Activated T-cell treated with anti-CD3 and anti-CD28 coated beads, Interleukin-2, amount 50 U/mL, for 72 hours (primary cell): ENCODE data around the gene SYNDIG1. TPM values are rescaled to one million over a fixed set of nuclear protein-coding genes. Genes with fewer than 3 reads are reported as not detected.

Source experiments
- ATAC-seq, 2 donors: fragments of 150-1000 bp; cut with Tn5 transposase; replicated peaks in 1 of 2; 2 replicates each; pipeline ENCODE4 v1.10.0; 2021; ENCODE audit warnings: moderate library complexity in 2 of 2, mild to moderate bottlenecking in 1 of 2
- DNase-seq, 2 donors: peaks; one replicate each; pipeline ENCODE4 v3.0.0; 2021 to 2022; ENCODE audit warnings: mixed read lengths in 1 of 2
- H3K27ac Mint-ChIP-seq: one replicate; pipeline ENCODE4 v1.8.0; 2022; ENCODE audit warnings: mild to moderate bottlenecking, moderate library complexity, mixed read lengths
- H3K27me3 Mint-ChIP-seq: one replicate; pipeline ENCODE4 v1.8.0; 2022; ENCODE audit warnings: low read depth, mixed read lengths
- H3K36me3 Mint-ChIP-seq, 2 donors: one replicate each; pipeline ENCODE4 v1.8.0; 2022; ENCODE audit warnings: mixed read lengths in 2 of 2, mild to moderate bottlenecking in 1 of 2; ENCODE audit not compliant: insufficient read depth in 2 of 2
- H3K4me1 Mint-ChIP-seq: one replicate; pipeline ENCODE4 v1.8.0; 2022; ENCODE audit warnings: low read depth, mixed read lengths
- H3K4me3 Mint-ChIP-seq, 2 donors: one replicate each; pipeline ENCODE4 v1.8.0; 2022; ENCODE audit warnings: mild to moderate bottlenecking in 2 of 2, mixed read lengths in 2 of 2, moderate library complexity in 2 of 2
- H3K9me3 Mint-ChIP-seq, 2 donors: one replicate each; pipeline ENCODE4 v1.8.0; 2022; ENCODE audit warnings: mixed read lengths in 2 of 2
- total RNA-seq, 2 donors: library from RNA; stranded (reverse); gene quantifications; one replicate each; pipeline ENCODE4 v1.2.3, GENCODE V29; 2022

The SYNDIG1 gene
- total RNA-seq, 2 donors from 2014 or later: not detected

- H3K36me3 Mint-ChIP-seq: no peaks in the 10 kb centered on the region
Measured at GRCh38 chr20:24588725-24589340, 119.4 kb downstream of the SYNDIG1 start.

GRCh38 chr20:24589381-24589780, 120.0 kb downstream of the SYNDIG1 start:
- DNase-seq: no peak
- Mint-ChIP-seq H3K4me3 (no peak overlapping the region), H3K27me3 (no peaks in the 10 kb centered on the region), H3K27ac (no peak overlapping the region), H3K36me3 (no peaks in the 10 kb centered on the region), H3K4me1 (no peaks in the 10 kb centered on the region), H3K9me3 (no peaks in the 10 kb centered on the region)
- ATAC-seq: no peak

More at GRCh38 chr20:24588725-24589340, 119.4 kb downstream of the SYNDIG1 start:
- ATAC-seq (no peak), DNase-seq (no peak)
- Mint-ChIP-seq H3K4me3 (no peak overlapping the region), H3K27me3 (no peaks in the 10 kb centered on the region), H3K9me3 (no peaks in the 10 kb centered on the region), H3K27ac (no peak overlapping the region), H3K4me1 (no peaks in the 10 kb centered on the region)

GRCh38 chr20:24589815-24590177, 120.4 kb downstream of the SYNDIG1 start:
- ATAC-seq (no peak), DNase-seq (no peak)
- H3K36me3 Mint-ChIP-seq: no peaks in the 10 kb centered on the region
- no peak overlapping the region for H3K27ac Mint-ChIP-seq
- H3K4me3 Mint-ChIP-seq: no peak overlapping the region
- H3K4me1 Mint-ChIP-seq: no peaks in the 10 kb centered on the region
- H3K27me3 Mint-ChIP-seq: no peaks in the 10 kb centered on the region
- no peaks in the 10 kb centered on the region for H3K9me3 Mint-ChIP-seq

- Mint-ChIP-seq H3K27me3 (no peaks in the 10 kb centered on the region), H3K36me3 (no peaks in the 10 kb centered on the region), H3K4me3 (no peak overlapping the region), H3K4me1 (no peaks in the 10 kb centered on the region), H3K27ac (no peak overlapping the region), H3K9me3 (no peaks in the 10 kb centered on the region)
- DNase-seq (no peak), ATAC-seq (no peak)
Measured at GRCh38 chr20:24590178-24590982, 121.0 kb downstream of the SYNDIG1 start.

- H3K27ac Mint-ChIP-seq: no peak overlapping the region
- no peak for DNase-seq
- no peak for ATAC-seq
- H3K9me3 Mint-ChIP-seq: peaks cover 6 to 9% of the 10 kb centered on the region in 2 donors
- H3K36me3 Mint-ChIP-seq: peaks cover 3 to 4% of the 10 kb centered on the region in 2 donors
- H3K4me1 Mint-ChIP-seq: no peaks in the 10 kb centered on the region
- peaks cover 5% of the 10 kb centered on the region for H3K27me3 Mint-ChIP-seq
- H3K4me3 Mint-ChIP-seq: no peak overlapping the region
Measured at GRCh38 chr20:24597051-24597450, 127.6 kb downstream of the SYNDIG1 start.

- H3K9me3 Mint-ChIP-seq: peaks cover 8 to 10% of the 10 kb centered on the region in 2 donors
- peaks cover 9% of the 10 kb centered on the region for H3K27me3 Mint-ChIP-seq
- H3K27ac Mint-ChIP-seq: no peak overlapping the region
- ATAC-seq: no peak
- no peak for DNase-seq
- H3K4me3 Mint-ChIP-seq: no peak overlapping the region
- peaks cover 3 to 6% of the 10 kb centered on the region in 2 donors for H3K36me3 Mint-ChIP-seq
- H3K4me1 Mint-ChIP-seq: no peaks in the 10 kb centered on the region
Measured at GRCh38 chr20:24598346-24598745, 128.9 kb downstream of the SYNDIG1 start.

- Mint-ChIP-seq H3K4me1 (no peaks in the 10 kb centered on the region), H3K36me3 (peaks cover 3 to 6% of the 10 kb centered on the region in 2 donors), H3K27ac (no peak overlapping the region), H3K9me3 (peaks cover 8 to 10% of the 10 kb centered on the region in 2 donors), H3K27me3 (peaks cover 10% of the 10 kb centered on the region), H3K4me3 (no peak overlapping the region)
- DNase-seq (no peak), ATAC-seq (no peak)
Measured at GRCh38 chr20:24598996-24599395, 129.6 kb downstream of the SYNDIG1 start.

- Mint-ChIP-seq H3K27me3 (peaks cover 10% of the 10 kb centered on the region), H3K4me1 (no peaks in the 10 kb centered on the region), H3K36me3 (peaks cover 3 to 6% of the 10 kb centered on the region in 2 donors), H3K9me3 (peaks cover 8 to 10% of the 10 kb centered on the region in 2 donors), H3K4me3 (no peak overlapping the region), H3K27ac (no peak overlapping the region)
- DNase-seq (no peak), ATAC-seq (no peak)
Measured at GRCh38 chr20:24600012-24600411, 130.6 kb downstream of the SYNDIG1 start.

- no peak for DNase-seq
- peaks cover 10% of the 10 kb centered on the region for H3K27me3 Mint-ChIP-seq
- peaks cover 3 to 6% of the 10 kb centered on the region in 2 donors for H3K36me3 Mint-ChIP-seq
- no peak for ATAC-seq
- peaks cover 8 to 10% of the 10 kb centered on the region in 2 donors for H3K9me3 Mint-ChIP-seq
- no peak overlapping the region for H3K4me3 Mint-ChIP-seq
- no peaks in the 10 kb centered on the region for H3K4me1 Mint-ChIP-seq
- no peak overlapping the region for H3K27ac Mint-ChIP-seq
Measured at GRCh38 chr20:24603454-24603853, 134.0 kb downstream of the SYNDIG1 start.

GRCh38 chr20:24604966-24605665, 135.7 kb downstream of the SYNDIG1 start:
- Mint-ChIP-seq H3K27ac (no peak overlapping the region), H3K27me3 (peaks cover 5% of the 10 kb centered on the region), H3K36me3 (peaks cover 0 to 1% of the 10 kb centered on the region in 2 donors), H3K4me3 (no peak overlapping the region), H3K9me3 (peaks cover 2 to 8% of the 10 kb centered on the region in 2 donors), H3K4me1 (no peaks in the 10 kb centered on the region)
- no peak for DNase-seq
- ATAC-seq: no peak

GRCh38 chr20:24605937-24606455, 136.6 kb downstream of the SYNDIG1 start:
- DNase-seq: no peak
- Mint-ChIP-seq H3K4me1 (no peaks in the 10 kb centered on the region), H3K27ac (no peak overlapping the region), H3K36me3 (peaks cover 0 to 1% of the 10 kb centered on the region in 2 donors), H3K27me3 (peaks cover 5% of the 10 kb centered on the region), H3K4me3 (no peak overlapping the region), H3K9me3 (peaks cover 2 to 7% of the 10 kb centered on the region in 2 donors)
- ATAC-seq: no peak

- peaks cover 0 to under 1% of the 10 kb centered on the region in 2 donors for H3K36me3 Mint-ChIP-seq
- ATAC-seq (no peak), DNase-seq (no peak)
- no peaks in the 10 kb centered on the region for H3K4me1 Mint-ChIP-seq
- H3K27ac Mint-ChIP-seq: no peak overlapping the region
- H3K9me3 Mint-ChIP-seq: peaks cover 0 to under 1% of the 10 kb centered on the region in 2 donors
- no peak overlapping the region for H3K4me3 Mint-ChIP-seq
- peaks cover 5% of the 10 kb centered on the region for H3K27me3 Mint-ChIP-seq
Measured at GRCh38 chr20:24607402-24607801, 138.0 kb downstream of the SYNDIG1 start.
